Effector memory CD8-positive, alpha-beta T cell (primary cell): ENCODE measurements around the gene FAF2.

Experiments
- ATAC-seq: fragments of 150-1000 bp; cut with Tn5 transposase; replicated peaks from 2 replicates; pipeline ENCODE4 v1.10.0; 2021; ENCODE audit warnings: mild to moderate bottlenecking, moderate library complexity
- DNase-seq, 3 experiments: peaks; one replicate each; pipeline ENCODE4 v3.0.0; 2021
- H3K27ac Mint-ChIP-seq, 2 donors: one replicate each; pipeline ENCODE4 v1.8.0; 2022; ENCODE audit warnings: mild to moderate bottlenecking in 2 of 2, mixed read lengths in 2 of 2, moderate library complexity in 2 of 2
- H3K27me3 Mint-ChIP-seq, 2 donors: one replicate each; pipeline ENCODE4 v1.8.0; 2022; ENCODE audit warnings: mixed read lengths in 2 of 2
- H3K36me3 Mint-ChIP-seq: one replicate; pipeline ENCODE4 v1.8.0; 2022; ENCODE audit warnings: mild to moderate bottlenecking, moderate library complexity, mixed read lengths; ENCODE audit not compliant: insufficient read depth
- H3K4me1 Mint-ChIP-seq, 2 donors: one replicate each; pipeline ENCODE4 v1.8.0; 2022; ENCODE audit warnings: low read depth in 2 of 2, mixed read lengths in 2 of 2
- H3K4me3 Mint-ChIP-seq, 2 donors: one replicate each; pipeline ENCODE4 v1.8.0; 2022; ENCODE audit warnings: mild to moderate bottlenecking in 2 of 2, mixed read lengths in 2 of 2, moderate library complexity in 2 of 2
- H3K9me3 Mint-ChIP-seq, 2 donors: one replicate each; pipeline ENCODE4 v1.8.0; 2022; ENCODE audit warnings: mixed read lengths in 2 of 2

Gene FAF2

GRCh38 chr5:176412517-176413254, 35.5 kb upstream of the FAF2 start:
- ATAC-seq (no peak), DNase-seq (no peak)
- Mint-ChIP-seq H3K4me3 (no peak overlapping the region), H3K36me3 (peaks cover 47% of the 10 kb centered on the region), H3K4me1 (peaks cover 39 to 45% of the 10 kb centered on the region in 2 donors), H3K27me3 (no peaks in the 10 kb centered on the region), H3K9me3 (no peaks in the 10 kb centered on the region), H3K27ac (peak overlapping the region; percentile 41 to 69)

- ATAC-seq, result no peak
- no peak overlapping the region for H3K4me3 Mint-ChIP-seq
- no peaks in the 10 kb centered on the region for H3K27me3 Mint-ChIP-seq
- H3K4me1 Mint-ChIP-seq, result peaks cover 39 to 45% of the 10 kb centered on the region in 2 donors
- H3K27ac Mint-ChIP-seq, result peak overlapping the region; percentile 41 to 91
- peaks cover 42% of the 10 kb centered on the region for H3K36me3 Mint-ChIP-seq
- H3K9me3 Mint-ChIP-seq, result no peaks in the 10 kb centered on the region
- no peak for DNase-seq
Measured at GRCh38 chr5:176413255-176413565, 35.0 kb upstream of the FAF2 start.

DNA sequence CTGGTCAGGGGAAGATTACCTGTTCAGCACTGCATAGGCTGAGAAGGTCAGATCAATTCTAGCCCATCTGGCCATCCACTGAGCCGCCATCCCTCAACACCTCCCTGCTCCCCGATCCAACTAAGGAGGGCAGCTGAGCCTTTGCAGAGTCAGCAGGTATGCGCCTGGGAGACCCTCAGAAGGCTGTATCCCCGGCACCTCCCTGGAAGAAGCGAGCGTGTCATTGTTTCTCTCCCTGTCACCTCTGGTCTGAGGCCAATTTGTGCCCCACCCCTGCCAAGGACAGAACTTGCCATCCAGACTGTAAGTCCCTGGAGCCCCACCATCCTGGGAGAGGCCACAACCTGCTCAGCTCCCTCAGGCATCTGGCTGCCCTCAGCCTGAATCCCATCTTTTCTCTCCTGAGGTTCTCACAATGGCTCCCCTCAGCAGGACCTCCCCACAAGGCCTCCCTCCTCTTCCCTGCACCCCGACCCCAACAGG, 34.4 kb upstream of the FAF2 start:
- no peak for DNase-seq
- Mint-ChIP-seq H3K27me3 (no peaks in the 10 kb centered on the region), H3K9me3 (no peaks in the 10 kb centered on the region), H3K36me3 (peaks cover 41% of the 10 kb centered on the region), H3K4me1 (peaks cover 39 to 45% of the 10 kb centered on the region in 2 donors), H3K27ac (peak overlapping the region; percentile 91 to 92), H3K4me3 (no peak overlapping the region)
- ATAC-seq, result no peak

DNA sequence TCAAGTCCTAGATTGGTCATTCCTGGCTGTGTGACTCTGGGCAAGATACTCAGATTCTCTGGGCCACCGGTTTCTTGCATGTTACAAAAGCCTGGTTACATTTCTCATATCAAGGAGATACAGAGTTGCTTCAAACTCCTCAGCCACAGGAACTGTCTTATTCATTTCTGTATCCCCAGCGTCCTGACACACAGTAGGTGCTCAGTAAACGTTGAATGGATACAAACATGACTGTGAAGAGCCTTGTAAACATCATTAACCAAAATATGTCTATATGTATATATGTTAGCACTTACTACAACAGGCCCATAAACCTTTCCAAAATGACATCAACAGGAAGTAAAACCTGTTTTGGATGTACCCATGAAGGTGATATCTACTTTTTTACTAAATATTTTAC, 33.5 kb upstream of the FAF2 start:
- no peaks in the 10 kb centered on the region for H3K27me3 Mint-ChIP-seq
- peaks cover 33% of the 10 kb centered on the region for H3K36me3 Mint-ChIP-seq
- no peak for DNase-seq
- ATAC-seq, result no peak
- peaks cover 39 to 45% of the 10 kb centered on the region in 2 donors for H3K4me1 Mint-ChIP-seq
- H3K27ac Mint-ChIP-seq, result peak overlapping the region; percentile 91 to 92
- H3K4me3 Mint-ChIP-seq, result peak overlapping the region; percentile 82 to 83
- H3K9me3 Mint-ChIP-seq, result no peaks in the 10 kb centered on the region

- H3K4me1 Mint-ChIP-seq, result peaks cover 39 to 45% of the 10 kb centered on the region in 2 donors
- H3K9me3 Mint-ChIP-seq, result no peaks in the 10 kb centered on the region
Measured at GRCh38 chr5:176415240-176415951, 32.8 kb upstream of the FAF2 start.

GRCh38 chr5:176415952-176416924, 31.9 kb upstream of the FAF2 start, which contains the start of gene CLTB:
TSS of gene CLTB (minus strand) at chr5:176416539. CDS start at chr5:176416363, 176 bp downstream.
- peak within 1 kb of the TSS; percentile 91 to 92 for H3K27ac Mint-ChIP-seq
- H3K27me3 Mint-ChIP-seq, result no peaks in the 10 kb centered on the region

More at GRCh38 chr5:176415240-176415951, 32.8 kb upstream of the FAF2 start:
- Mint-ChIP-seq H3K4me3 (peak overlapping the region; percentile 82 to 83), H3K27me3 (no peaks in the 10 kb centered on the region), H3K27ac (peak overlapping the region; percentile 91 to 92), H3K36me3 (peaks cover 27% of the 10 kb centered on the region)
- DNase-seq (no peak), ATAC-seq (no peak)

GRCh38 chr5:176416965-176417364, 31.2 kb upstream of the FAF2 start:
- no peaks in the 10 kb centered on the region for H3K9me3 Mint-ChIP-seq
- no peaks in the 10 kb centered on the region for H3K27me3 Mint-ChIP-seq
- ATAC-seq (no peak), DNase-seq (no peak)
- peaks cover 30 to 33% of the 10 kb centered on the region in 2 donors for H3K4me1 Mint-ChIP-seq
- peak overlapping the region; percentile 64 to 65 for H3K4me3 Mint-ChIP-seq
- H3K36me3 Mint-ChIP-seq, result peaks cover 21% of the 10 kb centered on the region
- peak overlapping the region; percentile 91 to 92 for H3K27ac Mint-ChIP-seq

More at GRCh38 chr5:176415952-176416924, 31.9 kb upstream of the FAF2 start, which contains the start of gene CLTB:
- Mint-ChIP-seq H3K9me3 (no peaks in the 10 kb centered on the region), H3K36me3 (peaks cover 21% of the 10 kb centered on the region), H3K4me3 (peak within 1 kb of the TSS; percentile 82 to 83), H3K4me1 (peaks cover 34 to 39% of the 10 kb centered on the region in 2 donors)
- DNase-seq (peak; percentile 73 to 78 (median 76)), ATAC-seq (peak; percentile 89)

GRCh38 chr5:176418251-176418650, 29.9 kb upstream of the FAF2 start:
- Mint-ChIP-seq H3K27me3 (peaks cover 3 to 12% of the 10 kb centered on the region in 2 donors), H3K9me3 (no peaks in the 10 kb centered on the region), H3K36me3 (peaks cover 16% of the 10 kb centered on the region), H3K27ac (no peak overlapping the region), H3K4me3 (no peak overlapping the region), H3K4me1 (peaks cover 26 to 27% of the 10 kb centered on the region in 2 donors)
- ATAC-seq, result no peak
- no peak for DNase-seq

DNA sequence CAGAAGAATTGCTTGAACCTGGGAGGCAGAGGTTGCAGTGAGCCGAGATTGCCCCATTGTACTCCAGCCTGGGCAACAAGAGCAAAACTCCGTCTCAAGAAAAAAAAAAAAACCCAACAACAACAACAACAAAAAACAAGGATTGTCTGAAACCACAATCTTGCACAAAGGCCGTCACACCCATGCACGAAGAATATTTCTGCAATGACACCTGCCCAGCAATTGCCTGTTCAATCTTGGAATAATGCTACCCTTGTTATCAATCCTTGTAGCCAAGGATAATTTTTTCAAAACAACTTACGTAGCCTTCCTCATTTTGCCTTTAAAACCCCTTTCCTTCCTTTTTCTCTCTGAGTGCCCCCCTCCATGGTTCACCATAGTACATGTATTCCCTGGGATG, 28.1 kb upstream of the FAF2 start:
- Mint-ChIP-seq H3K27ac (no peak overlapping the region), H3K36me3 (peaks cover 8% of the 10 kb centered on the region), H3K9me3 (no peaks in the 10 kb centered on the region), H3K4me3 (no peak overlapping the region), H3K4me1 (peaks cover 12 to 13% of the 10 kb centered on the region in 2 donors), H3K27me3 (peaks cover 6 to 16% of the 10 kb centered on the region in 2 donors)
- ATAC-seq, result no peak
- DNase-seq, result no peak

GRCh38 chr5:176420972-176421544, 27.1 kb upstream of the FAF2 start:
- ATAC-seq (no peak), DNase-seq (no peak)
- H3K27me3 Mint-ChIP-seq, result peaks cover 6 to 16% of the 10 kb centered on the region in 2 donors
- H3K36me3 Mint-ChIP-seq, result no peaks in the 10 kb centered on the region
- H3K9me3 Mint-ChIP-seq, result no peaks in the 10 kb centered on the region
- H3K4me3 Mint-ChIP-seq, result no peak overlapping the region
- no peak overlapping the region for H3K27ac Mint-ChIP-seq
- H3K4me1 Mint-ChIP-seq, result peaks cover 6 to 8% of the 10 kb centered on the region in 2 donors

GRCh38 chr5:176424181-176424580, 24.0 kb upstream of the FAF2 start:
- H3K27ac Mint-ChIP-seq, result no peak overlapping the region
- DNase-seq (no peak), ATAC-seq (no peak)
- no peaks in the 10 kb centered on the region for H3K9me3 Mint-ChIP-seq
- H3K4me1 Mint-ChIP-seq, result no peaks in the 10 kb centered on the region
- peaks cover 6 to 16% of the 10 kb centered on the region in 2 donors for H3K27me3 Mint-ChIP-seq
- no peak overlapping the region for H3K4me3 Mint-ChIP-seq
- no peaks in the 10 kb centered on the region for H3K36me3 Mint-ChIP-seq

DNA sequence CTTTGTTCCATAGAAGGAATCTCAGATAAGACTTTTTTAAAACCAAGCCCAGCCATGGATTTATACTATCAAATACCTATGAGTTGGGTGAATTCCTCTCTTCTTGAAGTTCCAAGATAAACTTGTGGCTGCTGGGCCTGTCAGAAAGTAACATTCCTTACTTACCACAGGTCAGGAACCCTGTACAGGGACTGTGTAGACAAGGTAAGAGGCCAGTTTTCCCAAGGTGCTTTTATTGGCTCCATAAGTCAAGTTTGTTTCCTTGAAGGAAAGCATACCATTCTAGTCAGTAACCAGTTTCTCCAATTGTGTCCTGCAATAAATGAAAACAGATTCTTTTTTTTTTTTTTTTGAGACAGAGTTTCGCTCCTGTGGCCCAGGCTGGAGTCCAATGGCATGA, 23.0 kb upstream of the FAF2 start:
- Mint-ChIP-seq H3K4me1 (no peaks in the 10 kb centered on the region), H3K9me3 (no peaks in the 10 kb centered on the region), H3K27me3 (peaks cover 6 to 16% of the 10 kb centered on the region in 2 donors), H3K4me3 (no peak overlapping the region), H3K36me3 (no peaks in the 10 kb centered on the region), H3K27ac (no peak overlapping the region)
- DNase-seq (no peak), ATAC-seq (no peak)
